ENCODE measurements around the gene CCDC177.

CCDC177 gene

DNA sequence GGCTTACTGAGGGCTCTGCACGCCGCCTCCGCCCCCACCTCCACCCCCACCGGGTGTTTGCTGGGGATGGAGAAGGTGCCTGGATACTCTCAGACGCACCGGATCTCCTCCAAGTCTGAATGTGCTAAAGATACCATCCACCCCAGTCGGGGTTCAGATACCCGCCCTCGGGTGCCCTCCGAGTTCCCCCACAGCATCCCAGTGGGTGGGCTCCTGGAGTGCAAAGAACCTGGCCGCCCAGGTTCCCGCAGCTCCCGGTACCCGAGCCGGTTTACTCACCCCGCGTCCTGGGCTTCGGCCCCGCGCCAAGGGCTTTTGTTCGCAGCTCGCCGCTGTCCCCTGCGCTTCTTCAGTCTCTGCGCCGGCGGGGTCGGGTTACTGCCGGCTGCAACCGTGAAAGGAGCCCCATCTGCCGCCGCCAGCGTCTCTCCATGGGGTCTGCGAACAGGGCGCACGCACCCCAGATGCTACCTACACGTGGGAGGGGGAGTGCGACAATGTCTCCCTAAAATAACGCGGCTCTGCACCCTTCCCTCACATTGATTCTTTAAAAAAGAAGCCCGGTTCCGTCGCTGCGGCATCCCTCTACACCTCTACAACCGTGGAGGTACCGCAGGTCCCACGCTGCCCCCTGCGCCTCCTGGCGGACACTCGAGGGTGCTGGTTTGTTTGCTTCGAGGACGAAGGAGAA lies at the start of gene CCDC177 (continued):
- TF ChIP-seq, protein P1, sequence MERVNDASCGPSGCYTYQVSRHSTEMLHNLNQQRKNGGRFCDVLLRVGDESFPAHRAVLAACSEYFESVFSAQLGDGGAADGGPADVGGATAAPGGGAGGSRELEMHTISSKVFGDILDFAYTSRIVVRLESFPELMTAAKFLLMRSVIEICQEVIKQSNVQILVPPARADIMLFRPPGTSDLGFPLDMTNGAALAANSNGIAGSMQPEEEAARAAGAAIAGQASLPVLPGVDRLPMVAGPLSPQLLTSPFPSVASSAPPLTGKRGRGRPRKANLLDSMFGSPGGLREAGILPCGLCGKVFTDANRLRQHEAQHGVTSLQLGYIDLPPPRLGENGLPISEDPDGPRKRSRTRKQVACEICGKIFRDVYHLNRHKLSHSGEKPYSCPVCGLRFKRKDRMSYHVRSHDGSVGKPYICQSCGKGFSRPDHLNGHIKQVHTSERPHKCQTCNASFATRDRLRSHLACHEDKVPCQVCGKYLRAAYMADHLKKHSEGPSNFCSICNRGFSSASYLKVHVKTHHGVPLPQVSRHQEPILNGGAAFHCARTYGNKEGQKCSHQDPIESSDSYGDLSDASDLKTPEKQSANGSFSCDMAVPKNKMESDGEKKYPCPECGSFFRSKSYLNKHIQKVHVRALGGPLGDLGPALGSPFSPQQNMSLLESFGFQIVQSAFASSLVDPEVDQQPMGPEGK (tag by site-specific recombination; IDR thresholded peaks at IDR 0.05) = 0 out of 2 replicates have a peak, but pooled peaks have one; percentile 48
- TF ChIP-seq, protein P2, sequence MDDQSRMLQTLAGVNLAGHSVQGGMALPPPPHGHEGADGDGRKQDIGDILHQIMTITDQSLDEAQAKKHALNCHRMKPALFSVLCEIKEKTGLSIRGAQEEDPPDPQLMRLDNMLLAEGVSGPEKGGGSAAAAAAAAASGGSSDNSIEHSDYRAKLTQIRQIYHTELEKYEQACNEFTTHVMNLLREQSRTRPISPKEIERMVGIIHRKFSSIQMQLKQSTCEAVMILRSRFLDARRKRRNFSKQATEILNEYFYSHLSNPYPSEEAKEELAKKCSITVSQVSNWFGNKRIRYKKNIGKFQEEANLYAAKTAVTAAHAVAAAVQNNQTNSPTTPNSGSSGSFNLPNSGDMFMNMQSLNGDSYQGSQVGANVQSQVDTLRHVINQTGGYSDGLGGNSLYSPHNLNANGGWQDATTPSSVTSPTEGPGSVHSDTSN (CRISPR knock-in tag; IDR thresholded peaks at IDR 0.05) = 0 out of 2 replicates have a peak, but pooled peaks have one; percentile 51
- TF ChIP-seq, protein P3, sequence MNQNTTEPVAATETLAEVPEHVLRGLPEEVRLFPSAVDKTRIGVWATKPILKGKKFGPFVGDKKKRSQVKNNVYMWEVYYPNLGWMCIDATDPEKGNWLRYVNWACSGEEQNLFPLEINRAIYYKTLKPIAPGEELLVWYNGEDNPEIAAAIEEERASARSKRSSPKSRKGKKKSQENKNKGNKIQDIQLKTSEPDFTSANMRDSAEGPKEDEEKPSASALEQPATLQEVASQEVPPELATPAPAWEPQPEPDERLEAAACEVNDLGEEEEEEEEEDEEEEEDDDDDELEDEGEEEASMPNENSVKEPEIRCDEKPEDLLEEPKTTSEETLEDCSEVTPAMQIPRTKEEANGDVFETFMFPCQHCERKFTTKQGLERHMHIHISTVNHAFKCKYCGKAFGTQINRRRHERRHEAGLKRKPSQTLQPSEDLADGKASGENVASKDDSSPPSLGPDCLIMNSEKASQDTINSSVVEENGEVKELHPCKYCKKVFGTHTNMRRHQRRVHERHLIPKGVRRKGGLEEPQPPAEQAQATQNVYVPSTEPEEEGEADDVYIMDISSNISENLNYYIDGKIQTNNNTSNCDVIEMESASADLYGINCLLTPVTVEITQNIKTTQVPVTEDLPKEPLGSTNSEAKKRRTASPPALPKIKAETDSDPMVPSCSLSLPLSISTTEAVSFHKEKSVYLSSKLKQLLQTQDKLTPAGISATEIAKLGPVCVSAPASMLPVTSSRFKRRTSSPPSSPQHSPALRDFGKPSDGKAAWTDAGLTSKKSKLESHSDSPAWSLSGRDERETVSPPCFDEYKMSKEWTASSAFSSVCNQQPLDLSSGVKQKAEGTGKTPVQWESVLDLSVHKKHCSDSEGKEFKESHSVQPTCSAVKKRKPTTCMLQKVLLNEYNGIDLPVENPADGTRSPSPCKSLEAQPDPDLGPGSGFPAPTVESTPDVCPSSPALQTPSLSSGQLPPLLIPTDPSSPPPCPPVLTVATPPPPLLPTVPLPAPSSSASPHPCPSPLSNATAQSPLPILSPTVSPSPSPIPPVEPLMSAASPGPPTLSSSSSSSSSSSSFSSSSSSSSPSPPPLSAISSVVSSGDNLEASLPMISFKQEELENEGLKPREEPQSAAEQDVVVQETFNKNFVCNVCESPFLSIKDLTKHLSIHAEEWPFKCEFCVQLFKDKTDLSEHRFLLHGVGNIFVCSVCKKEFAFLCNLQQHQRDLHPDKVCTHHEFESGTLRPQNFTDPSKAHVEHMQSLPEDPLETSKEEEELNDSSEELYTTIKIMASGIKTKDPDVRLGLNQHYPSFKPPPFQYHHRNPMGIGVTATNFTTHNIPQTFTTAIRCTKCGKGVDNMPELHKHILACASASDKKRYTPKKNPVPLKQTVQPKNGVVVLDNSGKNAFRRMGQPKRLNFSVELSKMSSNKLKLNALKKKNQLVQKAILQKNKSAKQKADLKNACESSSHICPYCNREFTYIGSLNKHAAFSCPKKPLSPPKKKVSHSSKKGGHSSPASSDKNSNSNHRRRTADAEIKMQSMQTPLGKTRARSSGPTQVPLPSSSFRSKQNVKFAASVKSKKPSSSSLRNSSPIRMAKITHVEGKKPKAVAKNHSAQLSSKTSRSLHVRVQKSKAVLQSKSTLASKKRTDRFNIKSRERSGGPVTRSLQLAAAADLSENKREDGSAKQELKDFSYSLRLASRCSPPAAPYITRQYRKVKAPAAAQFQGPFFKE (tag by site-specific recombination; IDR thresholded peaks at IDR 0.05; ENCODE audit: borderline replicate concordance) = no peak
- TF ChIP-seq ZNF544 (tag by site-specific recombination; IDR thresholded peaks at IDR 0.05) (no peak), ZNF335 (tag by site-specific recombination; conservative IDR thresholded peaks at IDR 0.05) (peak; percentile 67), ZNF561 (tag by site-specific recombination; IDR thresholded peaks at IDR 0.05; ENCODE audit: borderline replicate concordance) (no peak), ZBTB20 (tag by site-specific recombination; IDR thresholded peaks at IDR 0.05) (peak; percentile 58; the same call in 1 of the 2 replicates), ZNF19 (tag by site-specific recombination; IDR thresholded peaks at IDR 0.05; ENCODE audit: low read depth) (no peak), ZNF600 (tag by site-specific recombination; IDR thresholded peaks at IDR 0.05) (peak; percentile 63; the same call in 1 of the 2 replicates), ZNF623 (tag by site-specific recombination; IDR thresholded peaks at IDR 0.05) (no peak), RBAK (tag by site-specific recombination; IDR thresholded peaks at IDR 0.05) (no peak), ZNF626 (tag by site-specific recombination; IDR thresholded peaks at IDR 0.05) (no peak), ZNF2 (tag by site-specific recombination; IDR thresholded peaks at IDR 0.05) (peak; percentile 69; the same call in 1 of the 2 replicates), ZBTB48 (tag by site-specific recombination; IDR thresholded peaks at IDR 0.05) (0 out of 2 replicates have a peak, but pooled peaks have one; percentile 21), ZBTB8A (tag by site-specific recombination; IDR thresholded peaks at IDR 0.05) (no peak), ZNF830 (tag by site-specific recombination; IDR thresholded peaks at IDR 0.05; ENCODE audit: low read depth) (no peak), ZBTB7A (tag by site-specific recombination; IDR thresholded peaks at IDR 0.05; ENCODE audit: low read depth) (no peak), GLIS1 (tag by site-specific recombination; IDR thresholded peaks at IDR 0.05) (peak; percentile 40; the same call in 1 of the 2 replicates), ZNF514 (tag by site-specific recombination; IDR thresholded peaks at IDR 0.05) (no peak), ZNF366 (tag by site-specific recombination; conservative IDR thresholded peaks at IDR 0.05) (0 out of 2 replicates have a peak, but pooled peaks have one; percentile 15), ZXDB (tag by site-specific recombination; IDR thresholded peaks at IDR 0.05) (peak; percentile 18; the same call in 1 of the 2 replicates), ZNF423 (tag by site-specific recombination; IDR thresholded peaks at IDR 0.05) (peak; percentile 57), ZIC2 (tag by site-specific recombination; IDR thresholded peaks at IDR 0.05) (peak; percentile 45; the same call in 1 of the 2 replicates)
- TF ChIP-seq, protein P4, sequence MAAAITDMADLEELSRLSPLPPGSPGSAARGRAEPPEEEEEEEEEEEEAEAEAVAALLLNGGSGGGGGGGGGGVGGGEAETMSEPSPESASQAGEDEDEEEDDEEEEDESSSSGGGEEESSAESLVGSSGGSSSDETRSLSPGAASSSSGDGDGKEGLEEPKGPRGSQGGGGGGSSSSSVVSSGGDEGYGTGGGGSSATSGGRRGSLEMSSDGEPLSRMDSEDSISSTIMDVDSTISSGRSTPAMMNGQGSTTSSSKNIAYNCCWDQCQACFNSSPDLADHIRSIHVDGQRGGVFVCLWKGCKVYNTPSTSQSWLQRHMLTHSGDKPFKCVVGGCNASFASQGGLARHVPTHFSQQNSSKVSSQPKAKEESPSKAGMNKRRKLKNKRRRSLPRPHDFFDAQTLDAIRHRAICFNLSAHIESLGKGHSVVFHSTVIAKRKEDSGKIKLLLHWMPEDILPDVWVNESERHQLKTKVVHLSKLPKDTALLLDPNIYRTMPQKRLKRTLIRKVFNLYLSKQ (tag by site-specific recombination; IDR thresholded peaks at IDR 0.05; ENCODE audit: borderline replicate concordance) = no peak

Measured in HEK293 (cell line).